IMR-90 (cell line): ENCODE measurements around the gene RCAN2. TPM values are rescaled to one million over a fixed set of nuclear protein-coding genes. Genes with fewer than 3 reads are reported as not detected.

Experiments
- ATAC-seq: fragments of 200-7000 bp; cut with Tn5 transposase; 2 replicates; pipeline ENCODE4 v1.9.1; 2020; ENCODE audit warnings: low read depth, mild to moderate bottlenecking, moderate library complexity
- BruUV-seq: library from RNA; stranded (reverse); fragments of 400-500 nt; replicated peaks from 2 replicates; lab custom pipeline; 2021; lab: Mats Ljungman, UMichigan
- CTCF ChIA-PET: fragments of 300-600 bp; formaldehyde crosslinking; extraction: SDS; loops from one replicate; lab custom pipeline; 2021; ENCODE audit warnings: antibody characterized with exemption; lab: Yijun Ruan, JAX
- POLR2A ChIA-PET: fragments of 300-600 bp; sonication (Branson Sonifier 250); formaldehyde crosslinking; loops from one replicate; lab custom pipeline; 2022; ENCODE audit warnings: antibody characterized with exemption; ENCODE audit not compliant: unreplicated experiment; lab: Charles Lee
- DNase-seq: peaks from one replicate; pipeline ENCODE4 v3.0.0; 2013
- H2AFZ ChIP-seq: replicated peaks from 2 replicates; pipeline ENCODE3; 2013; ENCODE audit warnings: low read length, mild to moderate bottlenecking; ENCODE audit not compliant: poor library complexity
- H2AK5ac ChIP-seq: 2 replicates; pipeline ENCODE4 v1.6.1; 2013; ENCODE audit warnings: low read depth, low read length, inconsistent platforms
- H2AK9ac ChIP-seq: replicated peaks from 2 replicates; pipeline ENCODE3; 2013; ENCODE audit warnings: mild to moderate bottlenecking, low read depth, low read length, moderate library complexity; ENCODE audit not compliant: poor library complexity
- H2BK120ac ChIP-seq: 2 replicates; pipeline ENCODE4 v1.6.1; 2013; ENCODE audit warnings: low read depth, low read length, inconsistent platforms
- H2BK15ac ChIP-seq: 3 replicates; pipeline ENCODE4 v1.6.1; 2013; ENCODE audit warnings: low read depth, low read length, inconsistent platforms
- H2BK20ac ChIP-seq: 2 replicates; pipeline ENCODE4 v1.6.1; 2013; ENCODE audit warnings: low read depth, mild to moderate bottlenecking, inconsistent platforms, low read length, moderate library complexity
- H2BK5ac ChIP-seq: 2 replicates; pipeline ENCODE4 v1.6.1; 2013; ENCODE audit warnings: mild to moderate bottlenecking, low read depth, low read length, inconsistent platforms; ENCODE audit not compliant: poor library complexity, severe bottlenecking
- H3K14ac ChIP-seq: replicated peaks from 2 replicates; pipeline ENCODE4 v1.6.1; 2013; ENCODE audit warnings: low read depth, low read length, inconsistent platforms
- H3K18ac ChIP-seq: 2 replicates; pipeline ENCODE4 v1.6.1; 2013; ENCODE audit warnings: low read depth, low read length, control low read depth
- H3K23ac ChIP-seq: 2 replicates; pipeline ENCODE4 v1.6.1; 2013; ENCODE audit warnings: low read depth, low read length, inconsistent platforms
- H3K27ac ChIP-seq: 2 replicates; pipeline ENCODE4 v1.5.1; 2013; ENCODE audit warnings: mild to moderate bottlenecking, control low read depth, low read length; ENCODE audit not compliant: insufficient read depth
- H3K27me3 ChIP-seq: 2 replicates; pipeline ENCODE4 v1.6.1; 2013; ENCODE audit warnings: low read length; ENCODE audit not compliant: control insufficient read depth, insufficient read depth
- H3K36me3 ChIP-seq: 2 replicates; pipeline ENCODE4 v1.6.1; 2013; ENCODE audit warnings: low read length, mixed read lengths; ENCODE audit not compliant: control insufficient read depth, insufficient read depth
- H3K4ac ChIP-seq: 2 replicates; pipeline ENCODE4 v1.6.1; 2013; ENCODE audit warnings: low read depth, low read length, inconsistent platforms
- H3K4me1 ChIP-seq: 2 replicates; pipeline ENCODE4 v1.6.1; 2013; ENCODE audit warnings: low read length, mixed read lengths; ENCODE audit not compliant: control insufficient read depth, insufficient read depth
- H3K4me2 ChIP-seq: 2 replicates; pipeline ENCODE4 v1.6.1; 2013; ENCODE audit warnings: low read depth, mild to moderate bottlenecking, control low read depth, low read length, moderate library complexity
- H3K4me3 ChIP-seq: 2 replicates; pipeline ENCODE4 v1.5.1; 2013; ENCODE audit warnings: low read depth, mild to moderate bottlenecking, control low read depth, low read length, moderate library complexity; ENCODE audit not compliant: insufficient read depth
- H3K56ac ChIP-seq: 2 replicates; pipeline ENCODE4 v1.6.1; 2013; ENCODE audit warnings: low read length, inconsistent platforms; ENCODE audit not compliant: insufficient read depth; ENCODE audit errors: extremely low read depth
- H3K79me1 ChIP-seq, 2 experiments: 2 replicates each; pipeline ENCODE4 v1.6.1; 2013; ENCODE audit warnings: low read length in 2 of 2, inconsistent platforms in 1 of 2, low read depth in 1 of 2
- H3K9ac ChIP-seq: 2 replicates; pipeline ENCODE4 v1.6.1; 2013; ENCODE audit warnings: low read depth, low read length, control low read depth
- H3K9me1 ChIP-seq: 2 replicates; pipeline ENCODE4 v1.6.1; 2013; ENCODE audit warnings: low read length, inconsistent platforms; ENCODE audit not compliant: insufficient read depth
- H3K9me3 ChIP-seq: 2 replicates; pipeline ENCODE4 v1.6.1; 2013; ENCODE audit warnings: low read length; ENCODE audit not compliant: control insufficient read depth, insufficient read depth
- H4K20me1 ChIP-seq: 2 replicates; pipeline ENCODE4 v1.6.1; 2013; ENCODE audit warnings: low read length, inconsistent platforms; ENCODE audit not compliant: insufficient read depth
- H4K5ac ChIP-seq: 2 replicates; pipeline ENCODE4 v1.6.1; 2013; ENCODE audit warnings: mild to moderate bottlenecking, low read depth, low read length, control low read depth
- H4K8ac ChIP-seq, 2 experiments: 2 replicates each; pipeline ENCODE4 v1.6.1; 2013; ENCODE audit warnings: low read depth in 2 of 2, low read length in 2 of 2, control low read depth in 1 of 2, inconsistent platforms in 1 of 2
- H4K91ac ChIP-seq: 2 replicates; pipeline ENCODE4 v1.6.1; 2013; ENCODE audit warnings: low read depth, low read length, inconsistent platforms; ENCODE audit not compliant: insufficient read depth
- BHLHE40 ChIP-seq: fragments of 150-350 bp; IDR thresholded peaks from 2 replicates; pipeline ENCODE4 v1.6.1; 2016; ENCODE audit warnings: mild to moderate bottlenecking, low read depth, low read length
- CTCF ChIP-seq: conservative IDR thresholded peaks from 2 replicates; pipeline ENCODE4 v1.5.1; 2012; ENCODE audit warnings: mild to moderate bottlenecking, low read depth, low read length, improper control_type of control experiment
- ELK1 ChIP-seq: fragments of 150-350 bp; IDR thresholded peaks from 2 replicates; pipeline ENCODE4 v1.6.1; 2016; ENCODE audit warnings: low read depth, mild to moderate bottlenecking, low read length, moderate library complexity, borderline replicate concordance
- MAFK ChIP-seq: IDR thresholded peaks from 2 replicates; pipeline ENCODE4 v1.6.1; 2012; ENCODE audit warnings: low read depth, low read length, improper control_type of control experiment
- MXI1 ChIP-seq: IDR thresholded peaks from 2 replicates; pipeline ENCODE4 v1.6.1; 2012; ENCODE audit warnings: low read depth, mild to moderate bottlenecking, low read length, moderate library complexity, borderline replicate concordance
- NFE2L2 ChIP-seq: fragments of 150-350 bp; IDR thresholded peaks from 2 replicates; pipeline ENCODE4 v1.6.1; 2016; ENCODE audit warnings: low read depth, mild to moderate bottlenecking, low read length
- POLR2A ChIP-seq: IDR thresholded peaks from 2 replicates; pipeline ENCODE4 v1.6.1; 2012; ENCODE audit warnings: mild to moderate bottlenecking, low read depth, low read length
- RAD21 ChIP-seq: IDR thresholded peaks from 2 replicates; pipeline ENCODE4 v1.6.1; 2012; ENCODE audit warnings: low read length, improper control_type of control experiment
- RCOR1 ChIP-seq: IDR thresholded peaks from 2 replicates; pipeline ENCODE4 v1.6.1; 2012; ENCODE audit warnings: mild to moderate bottlenecking, low read length, improper control_type of control experiment; ENCODE audit not compliant: insufficient replicate concordance
- RFX5 ChIP-seq: IDR thresholded peaks from 2 replicates; pipeline ENCODE4 v1.8.0; 2012; ENCODE audit warnings: low read depth, mild to moderate bottlenecking, low read length, moderate library complexity
- SMC3 ChIP-seq: fragments of 150-350 bp; IDR thresholded peaks from 2 replicates; pipeline ENCODE4 v1.6.1; 2016; ENCODE audit warnings: low read depth, mild to moderate bottlenecking, antibody characterized with exemption, low read length, moderate library complexity
- WGBS, 2 experiments: methylation state at CpG; one replicate each; pipeline versions ENCODE4 v1.1.5 to v1.1.7; 2013; ENCODE audit warnings: missing lambda C conversion rate in 2 of 2; ENCODE audit not compliant: insufficient read length in 1 of 2; ENCODE audit errors: extremely low coverage in 2 of 2; 5-methylcytosine and 5-hydroxymethylcytosine counted together
- dilution Hi-C: fragments of 300-500 bp; cut with HindIII; formaldehyde crosslinking; loops from one replicate; pipeline ENCODE4 v1.14.3; 2018; ENCODE audit warnings: low sequenced_read_pairs; ENCODE audit not compliant: unreplicated experiment
- in situ Hi-C: fragments of 300-500 bp; cut with MboI; formaldehyde crosslinking; loops from 3 replicates; pipeline ENCODE4 v1.14.3; 2019; ENCODE audit warnings: low sequenced_read_pairs, inconsistent platforms, mixed read lengths
- intact Hi-C: fragments of 100-400 bp; cut with micrococcal nuclease; formaldehyde crosslinking; loops from 2 replicates; pipeline ENCODE4 v1.10.0; 2022
- polyA plus RNA-seq, 3 experiments: library from polyadenylated mRNA; depleted of rRNA; stranded (reverse); fragments of >200 nt; gene quantifications; 2 replicates each; pipeline ENCODE4 v1.2.3, GENCODE V29; 2012; ENCODE audit warnings: low replicate concordance in 1 of 3
- total RNA-seq: library from RNA; depleted of rRNA; stranded (reverse); fragments of >200 nt; gene quantifications from 2 replicates; pipeline ENCODE4 v1.2.3, GENCODE V29; 2012

The RCAN2 gene
- total and polyA plus RNA-seq, 2 of the 4 experiments (the other 2 are of a cell fraction), result 1.3 to 1.8 TPM

- H3K18ac ChIP-seq, result no peak overlapping the region
- ChIA-PET POLR2A (no interaction called here), CTCF (no interaction called here)
- H3K4me3 ChIP-seq, result no peak overlapping the region
- H2BK5ac ChIP-seq, result no peak overlapping the region
- no peak overlapping the region for H3K27ac ChIP-seq
- H3K9ac ChIP-seq, result no peak overlapping the region
- no peak overlapping the region for H4K5ac ChIP-seq
- no peaks in the 10 kb centered on the region for H4K20me1 ChIP-seq
- no peak overlapping the region for H3K23ac ChIP-seq
- no peak overlapping the region for H4K91ac ChIP-seq
- no peak overlapping the region for H3K56ac ChIP-seq
- no peaks in the 10 kb centered on the region for H3K9me1 ChIP-seq
- no peaks in the 10 kb centered on the region for H3K27me3 ChIP-seq
- H3K4me2 ChIP-seq, result no peak overlapping the region
- H2AK9ac ChIP-seq, result no peak overlapping the region
- WGBS, 2 experiments, result 57% methylated on average over 8 of the region's 9 CpGs; no CpG with 5 or more reads in 1 of the 2 experiments
- H2AK5ac ChIP-seq, result no peak overlapping the region
- H4K8ac ChIP-seq, result no peak overlapping the region
- no peak overlapping the region for H2AFZ ChIP-seq
- in situ Hi-C loops (no loop called here), intact Hi-C loops (no loop called here), dilution Hi-C loops (no loop called here)
- ATAC-seq (no peak), DNase-seq (no peak)
- no peak for TF ChIP-seq RAD21
- TF ChIP-seq BHLHE40, result no peak
- no peak for TF ChIP-seq MAFK
- no peak for TF ChIP-seq RCOR1
- TF ChIP-seq MXI1, result no peak
- no peak for TF ChIP-seq SMC3
- TF ChIP-seq CTCF, result no peak
- no peak for TF ChIP-seq ELK1
- no peak for TF ChIP-seq POLR2A
- TF ChIP-seq RFX5, result no peak
- no peak for TF ChIP-seq NFE2L2
- no peak overlapping the region for H2BK120ac ChIP-seq
- BruUV-seq, result no TSS peak
- 0 out of 2 replicates have a peak, but pooled peaks cover 3% of the 10 kb centered on the region for H3K4me1 ChIP-seq
- no peaks in the 10 kb centered on the region for H3K79me1 ChIP-seq
- H2BK20ac ChIP-seq, result no peak overlapping the region
- no peaks in the 10 kb centered on the region for H3K36me3 ChIP-seq
- no peak overlapping the region for H3K14ac ChIP-seq
- H3K4ac ChIP-seq, result no peak overlapping the region
- H3K9me3 ChIP-seq, result no peaks in the 10 kb centered on the region
- H2BK15ac ChIP-seq, result no peak overlapping the region
These were observed 22.7 kb downstream of the RCAN2 start for GRCh38 chr6:46468403-46469010.
